CD14-positive monocyte (primary cell): ENCODE data around the gene ALKBH6. TPM values are rescaled to one million over a fixed set of nuclear protein-coding genes. Genes with fewer than 3 reads are reported as not detected.
A peak's percentile ranks its signal among the peaks of the same experiment; 100 is the strongest.

Experiments
- DNase-seq, 3 donors: peaks; one replicate each; pipeline ENCODE4 v3.0.0-alpha.2; 2011 to 2022
- H2AFZ ChIP-seq: 2 replicates; pipeline ENCODE4 v1.6.0; 2012; ENCODE audit warnings: mild to moderate bottlenecking, low read depth, low read length, inconsistent platforms; ENCODE audit not compliant: insufficient read depth, poor library complexity, severe bottlenecking
- H3K27ac ChIP-seq, 2 donors: 1 replicate in 1 of 2; 2 replicates in 1 of 2; pipeline ENCODE4 v1.5.1; 2012 to 2013; ENCODE audit warnings: low read length in 2 of 2, control low read depth in 1 of 2, inconsistent platforms in 1 of 2, low read depth in 1 of 2, mild to moderate bottlenecking in 1 of 2
- H3K27me3 ChIP-seq, 2 donors: one replicate each; pipeline versions ENCODE4 v1.6.0 to v1.6.1; 2011 to 2013; ENCODE audit warnings: low read length in 2 of 2; ENCODE audit not compliant: control insufficient read depth in 2 of 2, insufficient read depth in 2 of 2
- H3K36me3 ChIP-seq, 2 donors: replicated peaks in 1 of 2; 1 replicate in 1 of 2; 2 replicates in 1 of 2; pipeline versions ENCODE4 v1.5.1 to v1.6.1; 2012 to 2013; ENCODE audit warnings: low read length in 2 of 2, control low read depth in 1 of 2, inconsistent platforms in 1 of 2, mild to moderate bottlenecking in 1 of 2; ENCODE audit not compliant: insufficient read depth in 2 of 2, control insufficient read depth in 1 of 2
- H3K4me1 ChIP-seq, 2 donors: 1 replicate in 1 of 2; 2 replicates in 1 of 2; pipeline versions ENCODE4 v1.5.1 to v1.6.1; 2012 to 2013; ENCODE audit warnings: low read length in 2 of 2, control low read depth in 1 of 2, inconsistent platforms in 1 of 2, mild to moderate bottlenecking in 1 of 2, moderate library complexity in 1 of 2; ENCODE audit not compliant: insufficient read depth in 2 of 2, control insufficient read depth in 1 of 2
- H3K4me2 ChIP-seq: replicated peaks from 2 replicates; pipeline ENCODE3; 2012; ENCODE audit warnings: low read length, moderate library complexity, mild to moderate bottlenecking; ENCODE audit not compliant: poor library complexity, severe bottlenecking; ENCODE audit errors: extremely low read depth
- H3K4me3 ChIP-seq, 3 experiments: fragments of 200-600 bp in 1 of 3; sonication (generic) in 1 of 3; replicated peaks in 1 of 3; 1 replicate in 2 of 3; 2 replicates in 1 of 3; pipeline ENCODE4 v1.5.1; 2011 to 2013; ENCODE audit warnings: low read length in 3 of 3, mild to moderate bottlenecking in 3 of 3, control low read depth in 2 of 3, low read depth in 2 of 3, inconsistent platforms in 1 of 3, moderate library complexity in 1 of 3
- H3K79me2 ChIP-seq: 2 replicates; pipeline ENCODE4 v1.6.0; 2012; ENCODE audit warnings: mild to moderate bottlenecking, control low read depth, inconsistent platforms, low read length, moderate library complexity; ENCODE audit not compliant: insufficient read depth
- H3K9ac ChIP-seq: 2 replicates; pipeline ENCODE4 v1.6.0; 2017; ENCODE audit warnings: low read length, mild to moderate bottlenecking; ENCODE audit not compliant: insufficient read depth, poor library complexity, severe bottlenecking
- H3K9me3 ChIP-seq, 2 donors: replicated peaks in 1 of 2; 1 replicate in 1 of 2; 2 replicates in 1 of 2; pipeline versions ENCODE4 v1.5.1 to v1.6.1; 2012 to 2013; ENCODE audit warnings: low read length in 2 of 2, control low read depth in 1 of 2; ENCODE audit not compliant: control insufficient read depth in 1 of 2, insufficient read depth in 1 of 2
- H4K20me1 ChIP-seq: 2 replicates; pipeline ENCODE4 v1.6.0; 2012; ENCODE audit warnings: mild to moderate bottlenecking, low read length, control low read depth, moderate library complexity; ENCODE audit not compliant: insufficient read depth
- H3K27ac Mint-ChIP-seq, 7 donors: one replicate each; pipeline ENCODE4 v1.8.0; 2020; ENCODE audit warnings: mild to moderate bottlenecking in 7 of 7, mixed read lengths in 7 of 7, moderate library complexity in 6 of 7, inconsistent platforms in 2 of 7
- H3K27me3 Mint-ChIP-seq, 3 donors: one replicate each; pipeline ENCODE4 v1.8.0; 2021 to 2022; ENCODE audit warnings: low read depth in 3 of 3, mild to moderate bottlenecking in 3 of 3, mixed read lengths in 3 of 3, moderate library complexity in 3 of 3, inconsistent platforms in 1 of 3
- H3K36me3 Mint-ChIP-seq, 2 donors: one replicate each; pipeline ENCODE4 v1.8.0; 2020; ENCODE audit warnings: mixed read lengths in 2 of 2, inconsistent platforms in 1 of 2, mild to moderate bottlenecking in 1 of 2
- H3K4me1 Mint-ChIP-seq: one replicate; pipeline ENCODE4 v1.8.0; 2020; ENCODE audit warnings: mild to moderate bottlenecking, mixed read lengths
- H3K4me3 Mint-ChIP-seq, 2 donors: one replicate each; pipeline ENCODE4 v1.8.0; 2020; ENCODE audit warnings: mild to moderate bottlenecking in 2 of 2, mixed read lengths in 2 of 2, moderate library complexity in 1 of 2
- H3K9me3 Mint-ChIP-seq, 7 donors: one replicate each; pipeline ENCODE4 v1.8.0; 2020 to 2022; ENCODE audit warnings: mixed read lengths in 7 of 7, mild to moderate bottlenecking in 6 of 7, moderate library complexity in 6 of 7, inconsistent platforms in 2 of 7
- WGBS: methylation state at CpG from one replicate; pipeline ENCODE4 v1.1.5; 2013; ENCODE audit warnings: missing lambda C conversion rate; ENCODE audit not compliant: insufficient coverage; 5-methylcytosine and 5-hydroxymethylcytosine counted together
- intact Hi-C, 2 donors: fragments of 100-400 bp; cut with micrococcal nuclease; formaldehyde crosslinking; loops; one replicate each; pipeline versions ENCODE4 v1.15.0 to v1.15.1; 2023
- polyA plus RNA-seq, 3 donors: library from polyadenylated mRNA; depleted of rRNA in 1 of 3; unstranded in 2 of 3; stranded (reverse) in 1 of 3; fragments of 300-500 nt in 2 of 3; fragments of >200 nt in 1 of 3; fragmentation: Illumina TruSeq in 2 of 3; gene quantifications; 1 replicate in 2 of 3; 2 replicates in 1 of 3; pipeline ENCODE4 v1.2.3, GENCODE V29; 2012 to 2021
- TF ChIP-seq, protein P1 (sequence below): fragments of 200-600 bp; IDR thresholded peaks from one replicate; pipeline ENCODE4 v1.8.0; 2022; ENCODE audit warnings: antibody characterized with exemption, mild to moderate bottlenecking

Gene ALKBH6
- polyA plus RNA-seq, 3 donors = 13.1 to 29.3 (median 16.1) TPM

DNA sequence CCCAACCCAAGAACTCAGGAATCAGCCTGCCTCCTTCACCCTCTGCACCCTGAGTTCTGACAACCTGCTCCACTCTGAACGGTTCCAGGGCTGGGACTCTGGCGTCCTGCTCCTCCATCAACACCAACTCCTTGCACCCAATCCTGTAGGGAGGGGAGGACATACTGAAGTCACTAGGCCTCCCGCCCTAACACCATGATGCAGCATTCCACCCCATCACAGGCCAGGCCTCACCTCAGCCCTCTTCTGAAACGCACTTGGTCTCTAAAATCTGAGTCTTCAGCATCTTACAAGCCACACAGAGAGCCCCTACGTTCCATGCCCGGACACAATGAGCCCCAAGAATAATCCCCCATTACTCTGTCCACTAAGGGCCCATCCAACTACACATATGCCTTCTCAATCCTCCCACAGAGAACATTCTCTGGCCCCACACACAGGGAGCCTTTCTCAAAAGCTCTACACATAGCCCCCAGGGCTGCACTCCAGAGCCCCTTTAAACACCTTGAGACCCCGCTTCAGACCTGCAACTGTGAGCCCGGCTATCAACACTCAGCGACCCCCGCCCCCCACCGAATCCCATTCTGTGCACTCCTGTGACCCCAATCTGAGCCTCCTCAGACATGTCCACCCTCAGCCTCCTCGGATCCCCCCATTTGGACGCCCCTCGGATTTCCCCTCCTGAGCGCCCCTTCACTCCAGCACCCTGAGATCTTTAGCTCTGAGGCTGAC, 567 bp downstream of the ALKBH6 start:
- Mint-ChIP-seq H3K4me1 (peaks cover 36% of the 10 kb centered on the region), H3K9me3 (peaks cover 0 to 3% (median 0%) of the 10 kb centered on the region in 7 donors), H3K27ac (peak overlapping the region; percentile 94 to 99 (median 96)), H3K27me3 (peaks cover 15 to 20% (median 19%) of the 10 kb centered on the region in 3 donors), H3K36me3 (peaks cover 7 to 8% of the 10 kb centered on the region in 2 donors), H3K4me3 (peak overlapping the region; percentile 97 to 99)
- Histone ChIP-seq H3K27me3 (peaks cover 0 to 15% of the 10 kb centered on the region in 2 donors), H3K4me1 (peaks cover 14 to 30% of the 10 kb centered on the region in 2 donors), H3K4me2 (peak overlapping the region; percentile 84), H3K79me2 (peaks cover 15% of the 10 kb centered on the region), H3K27ac (peak overlapping the region; percentile 56 to 86), H3K9ac (peak overlapping the region; percentile 73), H3K4me3 (peak overlapping the region; percentile 71 to 89 (median 83)), H2AFZ (peak overlapping the region; percentile 89), H3K36me3 (no peaks in the 10 kb centered on the region), H4K20me1 (no peaks in the 10 kb centered on the region), H3K9me3 (no peaks in the 10 kb centered on the region)
- intact Hi-C loops = loop anchor here (2.0 to 5.0 kb wide), 5 partner anchors 39 to 256 kb away; partner anchors contain the start of genes THAP8 (in 2 of the 2), WDR62 (in 2 of the 2), HSPB6 (in 1 of the 2) and PROSER3 (in 1 of the 2)
- WGBS = 23% methylated on average over 12 of the region's 15 CpGs
- no peak for DNase-seq
- TF ChIP-seq, protein P1, sequence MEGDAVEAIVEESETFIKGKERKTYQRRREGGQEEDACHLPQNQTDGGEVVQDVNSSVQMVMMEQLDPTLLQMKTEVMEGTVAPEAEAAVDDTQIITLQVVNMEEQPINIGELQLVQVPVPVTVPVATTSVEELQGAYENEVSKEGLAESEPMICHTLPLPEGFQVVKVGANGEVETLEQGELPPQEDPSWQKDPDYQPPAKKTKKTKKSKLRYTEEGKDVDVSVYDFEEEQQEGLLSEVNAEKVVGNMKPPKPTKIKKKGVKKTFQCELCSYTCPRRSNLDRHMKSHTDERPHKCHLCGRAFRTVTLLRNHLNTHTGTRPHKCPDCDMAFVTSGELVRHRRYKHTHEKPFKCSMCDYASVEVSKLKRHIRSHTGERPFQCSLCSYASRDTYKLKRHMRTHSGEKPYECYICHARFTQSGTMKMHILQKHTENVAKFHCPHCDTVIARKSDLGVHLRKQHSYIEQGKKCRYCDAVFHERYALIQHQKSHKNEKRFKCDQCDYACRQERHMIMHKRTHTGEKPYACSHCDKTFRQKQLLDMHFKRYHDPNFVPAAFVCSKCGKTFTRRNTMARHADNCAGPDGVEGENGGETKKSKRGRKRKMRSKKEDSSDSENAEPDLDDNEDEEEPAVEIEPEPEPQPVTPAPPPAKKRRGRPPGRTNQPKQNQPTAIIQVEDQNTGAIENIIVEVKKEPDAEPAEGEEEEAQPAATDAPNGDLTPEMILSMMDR = no peak

DNA sequence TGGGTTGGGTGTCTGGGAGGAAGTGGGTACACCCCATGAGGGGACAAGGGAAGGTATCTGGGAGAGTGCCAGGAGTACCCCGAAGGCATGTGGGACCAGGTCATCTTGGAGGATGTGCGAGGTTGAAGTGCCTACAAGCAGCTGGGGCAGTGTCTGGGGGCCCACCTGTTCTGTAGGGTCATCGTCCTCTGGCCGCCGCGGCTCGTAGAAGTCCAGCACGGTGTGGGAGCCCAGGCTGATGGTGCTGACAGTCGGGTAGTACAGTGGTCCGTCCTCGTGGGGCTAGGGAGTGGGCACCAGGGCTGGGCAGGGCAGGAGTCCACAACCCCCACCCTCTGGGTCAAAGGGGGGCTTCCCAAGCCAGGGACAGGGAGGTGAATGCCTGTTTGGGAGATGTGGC, 3.6 kb downstream of the ALKBH6 start:
- Mint-ChIP-seq H3K4me3 (no peak overlapping the region), H3K4me1 (peaks cover 34% of the 10 kb centered on the region), H3K27me3 (peaks cover 17 to 25% (median 21%) of the 10 kb centered on the region in 3 donors), H3K27ac (peak overlapping the region in 1 of 7 donors; percentile 82), H3K36me3 (peaks cover 7 to 8% of the 10 kb centered on the region in 2 donors), H3K9me3 (peaks cover 0 to 3% (median 0%) of the 10 kb centered on the region in 7 donors)
- peaks cover 14% of the 10 kb centered on the region for H3K79me2 ChIP-seq
- H3K36me3 ChIP-seq = no peaks in the 10 kb centered on the region
- no peaks in the 10 kb centered on the region for H3K9me3 ChIP-seq
- no peak overlapping the region for H3K9ac ChIP-seq
- intact Hi-C loops = loop anchor here (5.0 kb wide), 4 partner anchors 42 to 253 kb away; partner anchors contain the start of genes HSPB6 (in 1 of the 2), PROSER3 (in 1 of the 2), TBCB (in 1 of the 2) and THAP8 (in 1 of the 2)
- 94% methylated on average over 11 of the region's 11 CpGs for WGBS
- H2AFZ ChIP-seq = no peak overlapping the region
- H3K4me3 ChIP-seq = no peak overlapping the region
- H3K27me3 ChIP-seq = peaks cover 0 to 16% of the 10 kb centered on the region in 2 donors
- TF ChIP-seq, protein P1 = no peak
- no peak for DNase-seq
- H3K4me2 ChIP-seq = no peak overlapping the region
- no peak overlapping the region for H3K27ac ChIP-seq
- no peaks in the 10 kb centered on the region for H4K20me1 ChIP-seq
- peaks cover 14 to 30% of the 10 kb centered on the region in 2 donors for H3K4me1 ChIP-seq
